Activated naive CD8-positive, alpha-beta T cell treated with anti-CD3 and anti-CD28 coated beads, Interleukin-2, amount 50 U/mL, for 16 hours (primary cell): ENCODE data around the gene TUBA4A.
"Not testable (repeated sequence)": the region's sequence is repeated elsewhere in the genome, so short reads cannot be mapped to it uniquely, and the experiment has no call there.

Source experiments
- DNase-seq: peaks from one replicate; pipeline ENCODE4 v3.0.0-alpha.2; 2020; ENCODE audit warnings: low read depth, low spot score

Gene TUBA4A

GRCh38 chr2:219253753-219254589 is at the start of gene TUBA4A:
TSS of gene TUBA4A (minus strand) at chr2:219253918. CDS start at chr2:219253858, 60 bp downstream.
- DNase-seq: peak; percentile 75

DNA sequence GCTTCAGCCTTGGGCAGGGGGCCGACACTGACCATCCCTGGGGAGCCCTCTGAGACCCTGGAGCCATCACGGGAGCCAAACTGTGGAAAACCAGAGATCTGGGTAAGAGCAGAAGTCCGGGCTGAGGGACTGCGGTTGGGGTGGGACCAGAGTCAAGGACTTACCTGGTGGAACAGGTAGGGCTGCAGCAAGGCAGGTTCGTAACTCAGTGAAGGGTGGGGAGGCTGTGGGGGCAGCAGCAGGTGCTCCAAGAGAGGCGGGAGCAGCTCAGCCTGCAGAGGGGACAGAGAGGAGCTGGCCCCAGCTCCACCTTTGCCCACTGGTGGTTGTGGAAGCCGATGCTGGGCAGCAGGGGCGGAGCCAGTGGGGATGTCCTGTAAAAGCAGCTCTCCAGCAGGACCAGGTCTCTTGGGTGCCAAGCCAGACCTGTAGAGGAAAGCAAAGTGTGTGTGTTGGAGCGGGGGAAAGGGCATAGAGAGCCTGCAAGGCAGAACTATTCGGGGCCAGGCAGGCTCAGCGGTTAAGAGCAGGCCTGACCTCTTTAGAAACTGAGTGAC is 48.8 kb upstream of the TUBA4A start:
- DNase-seq: no peak

- DNase-seq: no peak
Measured at GRCh38 chr2:219300022-219300421, 46.3 kb upstream of the TUBA4A start.

DNA sequence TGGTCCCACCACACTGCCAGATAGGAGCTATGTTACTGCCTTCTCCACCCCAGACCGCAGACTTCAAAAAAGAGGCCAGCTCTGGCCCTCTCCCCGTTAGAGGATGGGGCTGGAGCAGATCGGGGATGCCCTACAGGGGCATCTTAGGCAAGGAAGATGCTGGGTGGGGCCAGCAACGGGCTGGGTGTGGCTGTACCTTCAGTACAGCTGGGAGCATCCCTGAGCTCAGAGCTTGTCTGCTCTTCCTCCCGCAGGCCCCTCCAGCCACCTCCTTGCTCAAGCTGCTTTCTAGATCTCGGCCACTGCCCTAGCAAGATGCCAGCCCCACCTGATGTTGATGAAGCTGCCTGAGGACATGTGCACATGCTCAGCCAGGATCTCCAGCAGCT is 45.6 kb upstream of the TUBA4A start:
- no peak for DNase-seq

DNA sequence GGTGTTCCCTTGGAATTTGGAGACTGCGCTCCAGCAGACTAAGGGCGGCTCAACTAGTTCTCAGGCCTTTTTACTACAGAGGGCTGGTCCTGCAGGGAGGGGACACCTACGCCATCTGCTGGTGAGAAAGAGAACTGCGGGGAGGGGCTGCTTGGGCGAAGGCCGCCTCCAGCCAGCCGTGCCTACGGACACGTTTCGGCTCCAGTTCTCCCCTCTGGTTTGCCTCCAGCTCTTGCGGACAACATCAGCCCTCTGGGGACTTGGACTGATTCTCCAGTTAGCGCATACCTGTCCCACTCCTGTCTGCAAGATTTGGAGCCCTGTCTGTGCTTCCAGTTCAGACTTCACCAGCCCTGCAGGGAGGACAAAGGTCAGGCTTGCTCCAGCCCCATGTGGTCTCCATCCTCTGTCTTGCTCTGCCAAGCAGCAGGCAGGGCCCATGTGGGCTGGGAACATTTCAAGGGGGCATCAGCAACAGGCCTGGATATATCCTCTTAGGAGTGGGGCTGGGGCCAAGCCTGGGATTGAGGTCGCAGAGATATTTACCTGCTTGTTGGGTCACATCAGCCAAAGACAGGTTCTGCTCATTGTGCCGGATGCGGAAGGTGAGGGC is 45.1 kb upstream of the TUBA4A start:
- DNase-seq: peak; percentile 85

- DNase-seq: no peak
Measured at GRCh38 chr2:219297766-219298456, 44.2 kb upstream of the TUBA4A start.

DNA sequence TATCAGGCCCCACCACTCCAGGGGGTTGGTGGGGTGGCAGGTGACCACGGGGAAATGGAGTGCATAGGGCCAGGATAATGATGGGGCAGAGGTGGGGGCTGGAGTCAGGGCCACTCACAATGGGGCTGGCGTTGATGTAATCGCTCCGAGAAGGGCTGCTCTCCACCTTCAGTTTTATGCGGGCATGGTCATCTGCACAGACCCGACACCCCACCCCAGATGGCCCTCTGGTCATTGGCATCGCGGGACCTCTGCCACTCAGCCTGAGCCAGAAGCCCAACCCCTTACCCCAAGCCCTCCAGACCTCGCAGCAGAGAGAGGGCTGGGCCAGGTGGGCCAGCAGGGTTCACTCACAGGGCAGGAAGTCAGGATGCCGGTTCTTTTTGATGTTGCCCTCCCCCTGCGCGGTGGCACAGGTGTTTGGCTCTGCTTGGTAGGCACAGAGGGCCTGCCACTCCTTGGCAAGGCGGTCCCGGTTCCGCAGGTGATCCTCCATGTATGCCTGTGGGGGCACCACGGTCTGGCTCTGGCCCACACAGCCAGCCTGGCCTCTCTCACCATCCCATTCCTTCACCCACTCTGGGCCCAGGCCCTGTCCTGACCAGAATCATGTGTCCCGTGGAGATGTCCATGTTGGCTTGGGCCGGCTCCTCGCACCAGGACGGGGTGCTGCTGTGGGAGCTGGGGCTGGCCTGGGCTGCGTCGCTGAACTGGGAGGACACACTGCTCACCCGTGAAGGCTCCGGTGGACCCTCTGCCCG is 43.1 kb upstream of the TUBA4A start:
- DNase-seq: no peak

GRCh38 chr2:219296142-219296541 is 42.4 kb upstream of the TUBA4A start:
- DNase-seq: no peak

GRCh38 chr2:219294356-219295351 is 40.9 kb upstream of the TUBA4A start:
- DNase-seq: peak; percentile 76

- DNase-seq: no peak
Measured at GRCh38 chr2:219293736-219294231, 40.1 kb upstream of the TUBA4A start.

GRCh38 chr2:219292616-219293015 is 38.9 kb upstream of the TUBA4A start:
- DNase-seq: no peak

DNA sequence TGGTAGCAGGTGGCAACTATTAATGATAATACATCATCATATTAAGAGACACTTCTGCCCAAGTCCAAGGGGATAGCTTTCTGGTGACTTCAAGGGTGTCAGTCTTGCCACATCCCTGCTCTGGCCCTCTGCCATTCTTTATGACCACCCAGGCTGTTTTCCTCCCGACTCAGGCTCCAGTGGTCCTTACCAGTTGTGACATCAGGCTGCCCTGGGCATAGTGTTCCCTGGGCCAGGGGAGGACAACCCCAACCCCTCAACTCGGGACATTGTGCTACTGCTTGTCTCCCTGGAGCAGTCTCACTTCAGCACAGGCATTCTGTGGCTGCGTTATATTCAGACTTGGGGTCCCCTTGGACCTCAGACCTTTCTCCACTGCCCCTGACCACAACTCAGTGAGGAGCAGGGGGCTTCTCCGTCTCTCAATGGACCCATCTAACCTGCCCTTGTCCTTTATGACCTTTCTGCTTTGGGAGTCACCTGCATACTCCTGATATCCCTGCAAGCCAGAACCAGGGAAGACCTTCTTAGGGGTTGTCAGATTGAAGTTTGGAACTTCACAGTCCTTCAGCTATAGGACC is 38.3 kb upstream of the TUBA4A start:
- no peak for DNase-seq

DNA sequence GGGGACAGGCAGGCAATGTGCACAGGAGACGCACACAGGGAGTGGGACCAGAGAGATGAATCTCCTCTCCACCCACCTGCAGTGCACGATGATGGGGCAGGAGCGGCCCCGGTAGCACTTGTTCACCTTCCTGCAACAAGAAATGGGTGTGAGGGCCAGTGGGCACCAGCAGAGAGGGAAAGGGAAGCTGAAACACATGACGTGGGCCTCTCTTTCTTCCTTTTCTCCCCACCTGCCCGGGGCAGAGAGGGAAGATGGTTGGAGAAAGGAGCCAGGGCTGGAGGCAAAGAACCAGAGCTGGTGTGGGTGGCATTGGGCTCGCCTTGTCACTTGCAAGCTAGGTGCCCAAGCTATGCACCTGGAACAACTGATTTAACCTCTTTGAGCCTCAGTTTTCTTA is 37.7 kb upstream of the TUBA4A start:
- DNase-seq: no peak

DNA sequence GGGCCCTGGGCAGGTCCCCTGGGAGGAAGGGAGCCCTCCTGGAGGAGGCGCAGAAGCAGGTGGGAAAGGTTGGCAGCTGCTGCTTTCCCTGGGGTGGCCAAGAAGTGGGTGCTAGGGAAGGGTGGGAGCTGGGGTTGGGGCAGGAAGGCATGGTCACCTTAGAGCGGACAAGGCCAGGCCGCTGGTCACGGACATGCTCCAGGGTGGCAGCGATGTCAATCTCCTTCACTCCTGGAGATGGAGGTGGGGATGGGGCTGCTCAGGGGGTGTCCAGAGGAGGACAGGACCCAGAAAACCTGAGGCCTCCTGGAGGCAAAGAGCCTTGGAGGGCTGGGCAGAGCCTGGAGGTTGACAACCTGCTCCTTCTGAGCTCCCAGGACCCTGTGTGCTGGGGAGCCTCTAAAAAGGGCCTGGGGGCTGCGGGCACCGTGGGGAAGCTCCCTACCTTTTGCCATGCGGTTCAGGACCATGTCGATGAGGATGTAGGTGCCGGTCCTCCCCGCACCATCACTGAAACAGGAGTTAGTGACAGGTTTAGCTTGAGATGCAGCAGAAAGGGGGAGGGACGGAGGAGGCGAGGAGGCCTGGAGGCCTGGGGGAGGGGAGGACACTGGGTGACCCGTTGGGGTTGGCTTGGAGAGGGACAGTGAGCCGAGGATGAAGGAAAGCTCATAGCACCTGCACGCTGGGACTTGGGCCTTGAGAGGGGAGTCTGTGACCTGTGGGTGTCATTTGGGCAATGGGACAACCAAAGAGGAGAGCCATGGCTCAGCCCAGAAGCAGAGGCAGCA is 36.9 kb upstream of the TUBA4A start:
- DNase-seq: no peak

DNA sequence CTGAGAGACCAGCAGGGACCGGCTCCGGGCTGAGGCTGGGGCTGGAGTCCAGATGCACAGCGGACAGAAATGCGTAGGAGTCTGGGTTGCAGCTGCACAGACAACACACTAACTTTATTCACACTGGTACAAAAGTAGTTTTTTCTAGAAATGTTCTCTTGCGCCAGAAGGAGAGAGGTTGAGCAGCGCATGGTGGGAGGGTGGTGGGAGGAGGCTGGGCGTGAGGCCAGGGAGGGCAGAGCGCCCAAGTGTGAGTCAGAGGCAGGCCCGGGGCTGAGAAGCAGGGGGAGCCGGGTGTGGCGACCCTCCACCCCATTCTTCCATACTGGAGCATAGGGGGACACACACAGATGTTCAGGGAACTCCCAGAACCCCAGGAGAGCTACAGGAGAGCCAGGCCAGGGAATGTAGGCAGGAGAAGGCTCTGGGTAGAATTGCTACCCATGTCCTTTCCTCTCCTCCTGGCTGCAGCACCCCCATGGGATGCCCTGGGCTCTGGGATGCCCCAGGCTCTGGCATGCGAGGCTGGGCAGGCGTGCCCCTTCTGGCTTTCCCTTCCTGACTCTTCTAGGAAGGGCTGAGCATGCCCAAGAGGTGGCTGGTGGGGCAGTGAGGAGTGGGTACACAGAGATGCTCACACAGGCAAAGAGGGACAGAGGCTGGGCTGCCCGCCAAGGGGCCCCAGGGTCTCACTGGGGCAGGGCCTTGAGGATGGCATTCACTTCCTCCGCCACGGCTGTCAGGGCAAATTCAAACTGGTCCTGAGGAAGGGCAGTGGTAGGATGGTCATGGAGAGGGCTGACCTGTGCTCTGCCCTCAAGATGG is 36.0 kb upstream of the TUBA4A start:
- DNase-seq: no peak

DNA sequence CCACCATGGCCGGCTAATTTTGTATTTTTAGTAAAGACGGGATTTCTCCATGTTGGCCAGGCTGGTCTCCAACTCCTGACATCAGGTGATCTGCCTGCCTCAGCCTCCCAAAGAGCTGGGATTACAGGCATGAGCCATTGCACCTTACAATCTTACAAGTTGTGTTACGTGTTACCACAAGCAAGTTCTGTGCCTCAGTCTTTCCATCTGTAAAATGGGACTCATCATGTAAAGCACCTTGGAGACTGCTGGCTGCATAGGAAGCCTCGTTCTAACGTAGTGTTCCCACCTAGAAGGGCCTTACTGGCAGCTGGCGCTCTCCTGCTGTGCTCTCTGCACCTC is 35.4 kb upstream of the TUBA4A start:
- DNase-seq: no peak

- DNase-seq: no peak
Measured at GRCh38 chr2:219287580-219288265, 34.0 kb upstream of the TUBA4A start.

DNA sequence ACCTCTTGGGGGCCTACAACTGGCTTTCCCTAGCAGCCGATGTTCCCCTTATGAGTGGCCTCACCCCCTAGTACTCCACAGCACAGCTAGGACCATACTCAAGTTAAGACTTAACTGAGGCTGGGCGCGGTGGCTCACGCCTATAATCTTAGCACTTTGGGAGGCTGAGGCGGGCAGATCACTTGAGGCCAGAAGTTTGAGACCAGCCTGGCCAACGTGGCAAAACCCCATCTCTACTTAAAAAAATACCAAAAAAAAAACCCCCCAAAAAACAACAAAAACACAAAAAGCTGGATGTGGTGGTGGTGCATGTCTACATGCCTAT is 33.4 kb upstream of the TUBA4A start:
- not testable (repeated sequence) for DNase-seq
